Sigmoid colon (tissue), 4 donors: ENCODE data around the gene SHBG.

Experiments
- EP300 ChIP-seq, 4 donors: sonication (generic); formaldehyde crosslinking; IDR thresholded peaks; one replicate each; pipeline ENCODE4 v1.6.1; 2017; ENCODE audit warnings: antibody characterized with exemption in 4 of 4
- POLR2A ChIP-seq, 2 donors: fragments of 450-650 bp; IDR thresholded peaks; one replicate each; pipeline ENCODE4 v1.6.1; 2016; ENCODE audit warnings: antibody characterized with exemption in 2 of 2, mild to moderate bottlenecking in 2 of 2, moderate library complexity in 2 of 2
- TF ChIP-seq, protein P1 (sequence below), 4 experiments: fragments of 450-650 bp in 3 of 4; fragments of 200-600 bp in 1 of 4; IDR thresholded peaks; one replicate each; pipeline ENCODE4 v1.5.1; 2016 to 2019; ENCODE audit warnings: antibody characterized with exemption in 4 of 4, mild to moderate bottlenecking in 3 of 4, moderate library complexity in 2 of 4

DNA sequence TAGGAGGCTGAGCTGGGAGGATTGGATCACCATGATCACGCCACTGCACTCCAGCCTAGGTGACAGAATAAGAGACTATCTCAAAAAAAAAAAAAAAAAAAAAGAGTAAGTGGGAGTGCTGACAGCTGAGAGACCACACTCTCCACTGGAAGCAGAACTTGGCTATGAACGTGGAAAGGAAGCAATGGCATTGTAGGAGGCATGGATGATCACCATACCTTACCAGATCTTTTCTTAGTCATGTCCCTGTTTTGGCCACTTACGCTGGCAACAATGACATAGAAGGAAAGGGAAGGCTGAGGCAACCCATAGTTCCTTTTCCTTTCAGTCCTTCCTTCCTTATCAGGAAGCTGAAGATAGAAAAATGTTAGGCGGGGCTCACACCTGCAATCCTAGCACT is 17.1 kb downstream of the SHBG start:
- TF ChIP-seq, protein P1, sequence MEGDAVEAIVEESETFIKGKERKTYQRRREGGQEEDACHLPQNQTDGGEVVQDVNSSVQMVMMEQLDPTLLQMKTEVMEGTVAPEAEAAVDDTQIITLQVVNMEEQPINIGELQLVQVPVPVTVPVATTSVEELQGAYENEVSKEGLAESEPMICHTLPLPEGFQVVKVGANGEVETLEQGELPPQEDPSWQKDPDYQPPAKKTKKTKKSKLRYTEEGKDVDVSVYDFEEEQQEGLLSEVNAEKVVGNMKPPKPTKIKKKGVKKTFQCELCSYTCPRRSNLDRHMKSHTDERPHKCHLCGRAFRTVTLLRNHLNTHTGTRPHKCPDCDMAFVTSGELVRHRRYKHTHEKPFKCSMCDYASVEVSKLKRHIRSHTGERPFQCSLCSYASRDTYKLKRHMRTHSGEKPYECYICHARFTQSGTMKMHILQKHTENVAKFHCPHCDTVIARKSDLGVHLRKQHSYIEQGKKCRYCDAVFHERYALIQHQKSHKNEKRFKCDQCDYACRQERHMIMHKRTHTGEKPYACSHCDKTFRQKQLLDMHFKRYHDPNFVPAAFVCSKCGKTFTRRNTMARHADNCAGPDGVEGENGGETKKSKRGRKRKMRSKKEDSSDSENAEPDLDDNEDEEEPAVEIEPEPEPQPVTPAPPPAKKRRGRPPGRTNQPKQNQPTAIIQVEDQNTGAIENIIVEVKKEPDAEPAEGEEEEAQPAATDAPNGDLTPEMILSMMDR (IDR thresholded peaks at IDR 0.05), result no peak
- no peak for TF ChIP-seq EP300 (IDR thresholded peaks at IDR 0.05)
- TF ChIP-seq POLR2A (IDR thresholded peaks at IDR 0.05), result no peak
